Measurements from ENCODE around the gene CDH13.

Gene CDH13

DNA sequence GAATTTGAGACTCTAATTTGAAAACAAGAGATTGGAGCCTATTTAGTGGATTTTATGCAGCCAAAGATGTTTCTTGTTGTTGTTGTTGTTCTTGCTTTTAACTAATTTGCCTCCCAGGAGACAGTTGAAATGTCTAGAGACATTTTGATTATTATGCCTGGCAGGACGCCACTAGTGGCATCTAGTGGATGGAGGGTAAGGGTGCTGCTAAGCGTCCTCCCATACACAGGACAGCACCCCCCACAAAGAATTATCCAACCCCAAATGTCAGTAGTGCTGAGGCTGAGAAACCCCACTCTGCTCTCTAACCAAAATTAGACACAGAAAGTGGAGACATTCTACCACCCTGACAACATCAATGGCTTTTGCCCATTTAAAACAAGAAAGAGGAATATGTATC, 1165.6 kb downstream of the CDH13 start:
- no peak for ATAC-seq
- TF ChIP-seq ARNTL (CRISPR knock-in tag; IDR thresholded peaks at IDR 0.05; ENCODE audit: borderline replicate concordance, low read depth) (no peak), OSR1 (CRISPR knock-in tag; IDR thresholded peaks at IDR 0.05) (no peak), SNAI2 (CRISPR knock-in tag; IDR thresholded peaks at IDR 0.05) (no peak), CSDC2 (CRISPR knock-in tag; IDR thresholded peaks at IDR 0.05) (no peak), TOX (CRISPR knock-in tag; IDR thresholded peaks at IDR 0.05; ENCODE audit: borderline replicate concordance) (no peak), ZNF8 (CRISPR knock-in tag; IDR thresholded peaks at IDR 0.05) (no peak), ISL1 (CRISPR knock-in tag; IDR thresholded peaks at IDR 0.05) (no peak)
- TF ChIP-seq, protein P1, sequence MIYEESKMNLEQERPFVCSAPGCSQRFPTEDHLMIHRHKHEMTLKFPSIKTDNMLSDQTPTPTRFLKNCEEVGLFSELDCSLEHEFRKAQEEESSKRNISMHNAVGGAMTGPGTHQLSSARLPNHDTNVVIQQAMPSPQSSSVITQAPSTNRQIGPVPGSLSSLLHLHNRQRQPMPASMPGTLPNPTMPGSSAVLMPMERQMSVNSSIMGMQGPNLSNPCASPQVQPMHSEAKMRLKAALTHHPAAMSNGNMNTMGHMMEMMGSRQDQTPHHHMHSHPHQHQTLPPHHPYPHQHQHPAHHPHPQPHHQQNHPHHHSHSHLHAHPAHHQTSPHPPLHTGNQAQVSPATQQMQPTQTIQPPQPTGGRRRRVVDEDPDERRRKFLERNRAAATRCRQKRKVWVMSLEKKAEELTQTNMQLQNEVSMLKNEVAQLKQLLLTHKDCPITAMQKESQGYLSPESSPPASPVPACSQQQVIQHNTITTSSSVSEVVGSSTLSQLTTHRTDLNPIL (CRISPR knock-in tag; IDR thresholded peaks at IDR 0.05; ENCODE audit: low read depth): no peak

DNA sequence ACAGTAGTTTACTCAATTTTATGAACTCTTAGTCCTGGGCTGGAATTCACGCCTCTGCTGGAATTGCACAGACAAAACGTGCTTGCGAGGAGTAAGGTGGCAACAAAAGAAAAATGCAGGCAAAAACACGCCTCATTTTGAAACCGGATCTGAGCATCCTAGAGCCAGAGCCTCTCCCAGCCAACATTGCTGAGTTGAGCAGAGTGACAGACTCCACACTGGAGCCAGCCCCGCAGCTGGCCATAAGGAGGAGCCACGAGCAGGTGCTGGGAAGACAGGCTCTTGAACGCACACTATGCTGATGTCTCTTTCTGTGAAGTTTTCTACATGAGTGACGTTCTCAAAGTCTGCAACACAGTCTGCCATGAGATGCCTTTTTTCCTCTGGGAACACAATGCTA, 1166.4 kb downstream of the CDH13 start:
- TF ChIP-seq BACH2 (CRISPR knock-in tag; IDR thresholded peaks at IDR 0.05; ENCODE audit: borderline replicate concordance): no peak
- no peak for TF ChIP-seq SNAI2 (CRISPR knock-in tag; IDR thresholded peaks at IDR 0.05)
- no peak for TF ChIP-seq ISL1 (CRISPR knock-in tag; IDR thresholded peaks at IDR 0.05)
- no peak for TF ChIP-seq ZNF70 (CRISPR knock-in tag; IDR thresholded peaks at IDR 0.05)
- TF ChIP-seq ZNF8 (CRISPR knock-in tag; IDR thresholded peaks at IDR 0.05): no peak
- no peak for TF ChIP-seq ZNF565 (CRISPR knock-in tag; conservative IDR thresholded peaks at IDR 0.05; ENCODE audit: low read depth)
- TF ChIP-seq RARB (CRISPR knock-in tag; IDR thresholded peaks at IDR 0.05): no peak
- TF ChIP-seq ARNTL (CRISPR knock-in tag; IDR thresholded peaks at IDR 0.05; ENCODE audit: borderline replicate concordance, low read depth): no peak
- no peak for ATAC-seq

DNA sequence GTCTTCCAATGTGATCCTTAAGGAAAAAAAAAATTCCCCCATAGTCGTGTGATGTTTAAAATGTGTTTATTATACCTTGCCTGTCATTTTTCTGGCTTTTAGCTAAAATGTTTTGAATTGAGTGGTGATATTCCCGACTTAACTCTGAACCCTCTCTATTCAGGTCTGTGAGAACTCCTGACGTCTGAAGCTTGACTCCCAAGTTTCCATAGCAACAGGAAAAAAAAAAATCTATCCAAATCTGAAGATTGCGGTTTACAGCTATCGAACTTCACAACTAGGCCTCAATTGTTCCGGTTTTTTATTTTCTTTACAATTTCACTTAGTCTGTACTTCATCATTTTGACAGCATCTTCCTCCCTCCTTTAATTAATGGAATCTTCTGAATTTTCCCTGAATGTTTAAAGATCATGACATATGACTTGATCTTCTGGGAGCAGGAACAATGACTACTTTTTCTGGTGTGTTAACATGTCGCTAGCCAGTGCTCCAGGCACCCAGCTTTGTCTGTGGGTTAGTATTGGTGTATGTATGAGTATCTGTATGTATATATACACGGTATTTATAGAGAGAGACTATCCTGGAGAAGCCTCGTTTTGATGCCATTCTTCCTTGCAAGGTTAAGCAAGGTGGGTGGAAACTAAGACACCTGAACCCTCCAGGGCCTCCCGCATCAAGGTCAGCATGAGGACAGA, 1168.2 kb downstream of the CDH13 start:
- TF ChIP-seq CSDC2 (CRISPR knock-in tag; IDR thresholded peaks at IDR 0.05) (no peak), ZFP3 (CRISPR knock-in tag; IDR thresholded peaks at IDR 0.05) (no peak), ZNF70 (CRISPR knock-in tag; IDR thresholded peaks at IDR 0.05) (no peak), GLIS3 (CRISPR knock-in tag; IDR thresholded peaks at IDR 0.05) (no peak), ZFP30 (CRISPR knock-in tag; IDR thresholded peaks at IDR 0.05) (no peak), ESRRG (CRISPR knock-in tag; IDR thresholded peaks at IDR 0.05) (no peak), ZNF8 (CRISPR knock-in tag; IDR thresholded peaks at IDR 0.05) (no peak), OSR1 (CRISPR knock-in tag; IDR thresholded peaks at IDR 0.05) (no peak), BACH2 (CRISPR knock-in tag; IDR thresholded peaks at IDR 0.05; ENCODE audit: borderline replicate concordance) (no peak), RARB (CRISPR knock-in tag; IDR thresholded peaks at IDR 0.05) (no peak), ZNF565 (CRISPR knock-in tag; conservative IDR thresholded peaks at IDR 0.05; ENCODE audit: low read depth) (no peak), PPARA (CRISPR knock-in tag; IDR thresholded peaks at IDR 0.05; ENCODE audit: borderline replicate concordance) (no peak), ZC3H10 (CRISPR knock-in tag; IDR thresholded peaks at IDR 0.05) (no peak), TOX (CRISPR knock-in tag; IDR thresholded peaks at IDR 0.05; ENCODE audit: borderline replicate concordance) (no peak), SNAI2 (CRISPR knock-in tag; IDR thresholded peaks at IDR 0.05) (no peak)
- TF ChIP-seq, protein P2, sequence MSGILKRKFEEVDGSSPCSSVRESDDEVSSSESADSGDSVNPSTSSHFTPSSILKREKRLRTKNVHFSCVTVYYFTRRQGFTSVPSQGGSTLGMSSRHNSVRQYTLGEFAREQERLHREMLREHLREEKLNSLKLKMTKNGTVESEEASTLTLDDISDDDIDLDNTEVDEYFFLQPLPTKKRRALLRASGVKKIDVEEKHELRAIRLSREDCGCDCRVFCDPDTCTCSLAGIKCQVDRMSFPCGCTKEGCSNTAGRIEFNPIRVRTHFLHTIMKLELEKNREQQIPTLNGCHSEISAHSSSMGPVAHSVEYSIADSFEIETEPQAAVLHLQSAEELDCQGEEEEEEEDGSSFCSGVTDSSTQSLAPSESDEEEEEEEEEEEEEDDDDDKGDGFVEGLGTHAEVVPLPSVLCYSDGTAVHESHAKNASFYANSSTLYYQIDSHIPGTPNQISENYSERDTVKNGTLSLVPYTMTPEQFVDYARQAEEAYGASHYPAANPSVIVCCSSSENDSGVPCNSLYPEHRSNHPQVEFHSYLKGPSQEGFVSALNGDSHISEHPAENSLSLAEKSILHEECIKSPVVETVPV (CRISPR knock-in tag; IDR thresholded peaks at IDR 0.05): no peak
- TF ChIP-seq, protein P3, sequence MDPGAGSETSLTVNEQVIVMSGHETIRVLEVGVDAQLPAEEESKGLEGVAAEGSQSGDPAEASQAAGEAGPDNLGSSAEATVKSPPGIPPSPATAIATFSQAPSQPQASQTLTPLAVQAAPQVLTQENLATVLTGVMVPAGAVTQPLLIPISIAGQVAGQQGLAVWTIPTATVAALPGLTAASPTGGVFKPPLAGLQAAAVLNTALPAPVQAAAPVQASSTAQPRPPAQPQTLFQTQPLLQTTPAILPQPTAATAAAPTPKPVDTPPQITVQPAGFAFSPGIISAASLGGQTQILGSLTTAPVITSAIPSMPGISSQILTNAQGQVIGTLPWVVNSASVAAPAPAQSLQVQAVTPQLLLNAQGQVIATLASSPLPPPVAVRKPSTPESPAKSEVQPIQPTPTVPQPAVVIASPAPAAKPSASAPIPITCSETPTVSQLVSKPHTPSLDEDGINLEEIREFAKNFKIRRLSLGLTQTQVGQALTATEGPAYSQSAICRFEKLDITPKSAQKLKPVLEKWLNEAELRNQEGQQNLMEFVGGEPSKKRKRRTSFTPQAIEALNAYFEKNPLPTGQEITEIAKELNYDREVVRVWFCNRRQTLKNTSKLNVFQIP (CRISPR knock-in tag; IDR thresholded peaks at IDR 0.05; ENCODE audit: borderline replicate concordance, low read depth): no peak
- TF ChIP-seq, protein P4, sequence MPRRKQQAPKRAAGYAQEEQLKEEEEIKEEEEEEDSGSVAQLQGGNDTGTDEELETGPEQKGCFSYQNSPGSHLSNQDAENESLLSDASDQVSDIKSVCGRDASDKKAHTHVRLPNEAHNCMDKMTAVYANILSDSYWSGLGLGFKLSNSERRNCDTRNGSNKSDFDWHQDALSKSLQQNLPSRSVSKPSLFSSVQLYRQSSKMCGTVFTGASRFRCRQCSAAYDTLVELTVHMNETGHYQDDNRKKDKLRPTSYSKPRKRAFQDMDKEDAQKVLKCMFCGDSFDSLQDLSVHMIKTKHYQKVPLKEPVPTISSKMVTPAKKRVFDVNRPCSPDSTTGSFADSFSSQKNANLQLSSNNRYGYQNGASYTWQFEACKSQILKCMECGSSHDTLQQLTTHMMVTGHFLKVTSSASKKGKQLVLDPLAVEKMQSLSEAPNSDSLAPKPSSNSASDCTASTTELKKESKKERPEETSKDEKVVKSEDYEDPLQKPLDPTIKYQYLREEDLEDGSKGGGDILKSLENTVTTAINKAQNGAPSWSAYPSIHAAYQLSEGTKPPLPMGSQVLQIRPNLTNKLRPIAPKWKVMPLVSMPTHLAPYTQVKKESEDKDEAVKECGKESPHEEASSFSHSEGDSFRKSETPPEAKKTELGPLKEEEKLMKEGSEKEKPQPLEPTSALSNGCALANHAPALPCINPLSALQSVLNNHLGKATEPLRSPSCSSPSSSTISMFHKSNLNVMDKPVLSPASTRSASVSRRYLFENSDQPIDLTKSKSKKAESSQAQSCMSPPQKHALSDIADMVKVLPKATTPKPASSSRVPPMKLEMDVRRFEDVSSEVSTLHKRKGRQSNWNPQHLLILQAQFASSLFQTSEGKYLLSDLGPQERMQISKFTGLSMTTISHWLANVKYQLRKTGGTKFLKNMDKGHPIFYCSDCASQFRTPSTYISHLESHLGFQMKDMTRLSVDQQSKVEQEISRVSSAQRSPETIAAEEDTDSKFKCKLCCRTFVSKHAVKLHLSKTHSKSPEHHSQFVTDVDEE (CRISPR knock-in tag; IDR thresholded peaks at IDR 0.05): no peak
- TF ChIP-seq, protein P1 (CRISPR knock-in tag; IDR thresholded peaks at IDR 0.05; ENCODE audit: low read depth): no peak
- TF ChIP-seq, protein P5, sequence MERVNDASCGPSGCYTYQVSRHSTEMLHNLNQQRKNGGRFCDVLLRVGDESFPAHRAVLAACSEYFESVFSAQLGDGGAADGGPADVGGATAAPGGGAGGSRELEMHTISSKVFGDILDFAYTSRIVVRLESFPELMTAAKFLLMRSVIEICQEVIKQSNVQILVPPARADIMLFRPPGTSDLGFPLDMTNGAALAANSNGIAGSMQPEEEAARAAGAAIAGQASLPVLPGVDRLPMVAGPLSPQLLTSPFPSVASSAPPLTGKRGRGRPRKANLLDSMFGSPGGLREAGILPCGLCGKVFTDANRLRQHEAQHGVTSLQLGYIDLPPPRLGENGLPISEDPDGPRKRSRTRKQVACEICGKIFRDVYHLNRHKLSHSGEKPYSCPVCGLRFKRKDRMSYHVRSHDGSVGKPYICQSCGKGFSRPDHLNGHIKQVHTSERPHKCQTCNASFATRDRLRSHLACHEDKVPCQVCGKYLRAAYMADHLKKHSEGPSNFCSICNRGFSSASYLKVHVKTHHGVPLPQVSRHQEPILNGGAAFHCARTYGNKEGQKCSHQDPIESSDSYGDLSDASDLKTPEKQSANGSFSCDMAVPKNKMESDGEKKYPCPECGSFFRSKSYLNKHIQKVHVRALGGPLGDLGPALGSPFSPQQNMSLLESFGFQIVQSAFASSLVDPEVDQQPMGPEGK (CRISPR knock-in tag; IDR thresholded peaks at IDR 0.05; ENCODE audit: borderline replicate concordance): no peak
- ATAC-seq: no peak

Data from SK-N-SH treated with all-trans-retinoic acid at 6 μM for 48 hours (cell line).